SU-DHL-6 (cell line): Measurements from ENCODE around the gene PCF11.

ENCODE experiments used
- EZH2phosphoT487 ChIP-seq: fragments of 200-600 bp; sonication (generic), shearing (Covaris generic); conservative IDR thresholded peaks from 2 replicates; pipeline ENCODE4 v1.6.1; 2018; ENCODE audit warnings: mild to moderate bottlenecking, antibody characterized with exemption, low read length, moderate library complexity, mixed read lengths
- TF ChIP-seq, protein P1 (sequence below): fragments of 200-600 bp; sonication (generic); IDR thresholded peaks from one replicate; pipeline ENCODE4 v1.5.1; 2017; ENCODE audit warnings: antibody characterized with exemption, mild to moderate bottlenecking, low read length, moderate library complexity; ENCODE audit not compliant: insufficient read depth, poor library complexity, severe bottlenecking

DNA sequence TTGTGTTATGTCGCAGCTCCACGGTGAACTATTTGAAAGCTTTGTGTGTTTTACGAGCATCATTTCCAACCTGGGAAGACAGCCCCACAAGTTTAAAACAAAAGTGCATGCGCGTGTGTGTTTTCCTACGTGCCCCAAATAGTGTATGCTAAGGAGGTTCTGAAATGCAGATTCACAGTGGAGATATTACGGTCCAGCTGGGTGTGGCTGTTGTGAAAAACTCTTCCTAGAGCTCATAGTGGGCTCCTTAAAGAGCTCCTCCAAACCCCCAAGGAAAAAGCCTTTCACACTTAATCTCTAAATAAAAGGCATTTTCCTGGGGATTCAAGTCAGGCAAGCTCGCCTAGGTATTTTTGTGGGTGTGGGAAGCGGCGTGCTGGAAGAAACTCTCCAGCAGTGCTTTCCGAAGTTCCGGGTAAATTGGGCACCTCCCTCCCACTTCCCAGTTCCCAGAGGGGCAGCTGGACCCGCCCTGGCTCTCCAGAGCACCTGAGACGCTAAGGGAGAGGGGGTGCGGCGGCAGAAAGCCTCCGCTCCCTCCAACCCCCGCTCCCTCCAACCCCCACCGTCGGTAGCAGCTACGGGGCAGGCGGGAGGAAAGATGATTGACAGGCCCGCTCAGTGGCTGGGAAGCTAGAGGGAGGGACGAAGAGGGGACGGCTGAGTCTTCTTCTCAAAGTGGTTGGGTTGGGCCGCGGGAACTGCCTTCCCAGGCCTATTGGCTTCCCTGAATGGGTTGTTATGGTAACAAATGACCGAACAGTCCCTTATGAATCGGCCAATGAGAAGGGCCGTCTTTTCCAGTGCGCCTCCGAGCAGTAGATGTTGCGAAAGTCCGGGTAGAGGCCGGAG is 561 bp upstream of the PCF11 start:
- TF ChIP-seq, protein P1, sequence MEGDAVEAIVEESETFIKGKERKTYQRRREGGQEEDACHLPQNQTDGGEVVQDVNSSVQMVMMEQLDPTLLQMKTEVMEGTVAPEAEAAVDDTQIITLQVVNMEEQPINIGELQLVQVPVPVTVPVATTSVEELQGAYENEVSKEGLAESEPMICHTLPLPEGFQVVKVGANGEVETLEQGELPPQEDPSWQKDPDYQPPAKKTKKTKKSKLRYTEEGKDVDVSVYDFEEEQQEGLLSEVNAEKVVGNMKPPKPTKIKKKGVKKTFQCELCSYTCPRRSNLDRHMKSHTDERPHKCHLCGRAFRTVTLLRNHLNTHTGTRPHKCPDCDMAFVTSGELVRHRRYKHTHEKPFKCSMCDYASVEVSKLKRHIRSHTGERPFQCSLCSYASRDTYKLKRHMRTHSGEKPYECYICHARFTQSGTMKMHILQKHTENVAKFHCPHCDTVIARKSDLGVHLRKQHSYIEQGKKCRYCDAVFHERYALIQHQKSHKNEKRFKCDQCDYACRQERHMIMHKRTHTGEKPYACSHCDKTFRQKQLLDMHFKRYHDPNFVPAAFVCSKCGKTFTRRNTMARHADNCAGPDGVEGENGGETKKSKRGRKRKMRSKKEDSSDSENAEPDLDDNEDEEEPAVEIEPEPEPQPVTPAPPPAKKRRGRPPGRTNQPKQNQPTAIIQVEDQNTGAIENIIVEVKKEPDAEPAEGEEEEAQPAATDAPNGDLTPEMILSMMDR: no peak
- no peak for TF ChIP-seq EZH2phosphoT487
